GM12878 (cell line): ENCODE results near the gene NAGK. TPM values are rescaled to one million over a fixed set of nuclear protein-coding genes. Genes with fewer than 3 reads are reported as not detected.

Experiments used
- ATAC-seq: fragments of 200-7000 bp; cut with Tn5 transposase; 3 replicates; pipeline ENCODE4 v1.9.1; 2020; ENCODE audit warnings: mild to moderate bottlenecking, moderate library complexity
- BruUV-seq: library from RNA; stranded (reverse); fragments of 400-500 nt; replicated peaks from 2 replicates; lab custom pipeline; 2021; lab: Mats Ljungman, UMichigan
- CTCF ChIA-PET: fragments of 300-600 bp; sonication (Branson Sonifier 250); formaldehyde crosslinking; extraction: SDS; loops from one replicate; lab custom pipeline; 2021; ENCODE audit warnings: inconsistent platforms; lab: Yijun Ruan, JAX
- POLR2A ChIA-PET: fragments of 350-600 bp; formaldehyde crosslinking; extraction: SDS; loops from one replicate; lab custom pipeline; 2021; ENCODE audit warnings: inconsistent platforms; lab: Charles Lee
- RAD21 ChIA-PET: fragments of 300-600 bp; sonication (Branson Sonifier 250); formaldehyde crosslinking; loops from one replicate; lab custom pipeline; 2023; ENCODE audit warnings: antibody characterized with exemption; ENCODE audit not compliant: unreplicated experiment; lab: Charles Lee
- SMC1A ChIA-PET: fragments of 300-600 bp; sonication (Branson Sonifier 250); formaldehyde crosslinking; loops from one replicate; lab custom pipeline; 2023; ENCODE audit not compliant: unreplicated experiment, uncharacterized antibody; lab: Charles Lee
- DNase-seq: peaks from one replicate; pipeline ENCODE4 v3.0.0-alpha.2; 2011; ENCODE audit warnings: low read depth, low spot score
- FAIRE-seq: peaks from 3 replicates; lab custom pipeline; 2011; peaks lifted over from hg19 to GRCh38; lab: Jason Lieb, UNC
- H2AFZ ChIP-seq: 2 replicates; pipeline ENCODE4 v1.6.0; 2011; ENCODE audit warnings: low read depth, low read length, control low read depth; ENCODE audit not compliant: control insufficient read depth
- H3K27ac ChIP-seq: 2 replicates; pipeline ENCODE4 v1.5.1; 2011; ENCODE audit warnings: control low read depth; ENCODE audit not compliant: control insufficient read depth, insufficient read depth
- H3K27me3 ChIP-seq, 2 experiments: replicated peaks in 1 of 2; 2 replicates each; pipeline versions ENCODE4 v1.6.0 to v1.6.1; 2011; ENCODE audit warnings: low read length in 1 of 2; ENCODE audit not compliant: control insufficient read depth in 2 of 2, insufficient read depth in 2 of 2
- H3K36me3 ChIP-seq, 2 experiments: 2 replicates each; pipeline ENCODE4 v1.5.1; 2011; ENCODE audit warnings: low read length in 1 of 2; ENCODE audit not compliant: control insufficient read depth in 2 of 2, insufficient read depth in 2 of 2
- H3K4me1 ChIP-seq: 2 replicates; pipeline ENCODE4 v1.6.1; 2011; ENCODE audit warnings: mild to moderate bottlenecking, low read length, moderate library complexity, mixed read lengths; ENCODE audit not compliant: control insufficient read depth, insufficient read depth
- H3K4me2 ChIP-seq: 2 replicates; pipeline ENCODE4 v1.6.0; 2011; ENCODE audit warnings: control low read depth; ENCODE audit not compliant: control insufficient read depth, insufficient read depth
- H3K4me3 ChIP-seq: fragments of 200-600 bp; sonication (generic); 2 replicates; pipeline ENCODE4 v1.5.1; 2016
- H3K79me2 ChIP-seq: 2 replicates; pipeline ENCODE4 v1.6.0; 2011; ENCODE audit warnings: low read length; ENCODE audit not compliant: control insufficient read depth, insufficient read depth
- H3K9ac ChIP-seq: 2 replicates; pipeline ENCODE4 v1.8.0; 2011; ENCODE audit warnings: low read length, control low read depth, mixed read lengths; ENCODE audit not compliant: control insufficient read depth, insufficient read depth
- H3K9me3 ChIP-seq: replicated peaks from 3 replicates; pipeline ENCODE4 v1.5.1; 2011; ENCODE audit warnings: mild to moderate bottlenecking, low read length; ENCODE audit not compliant: control insufficient read depth, insufficient read depth
- H4K20me1 ChIP-seq: 2 replicates; pipeline ENCODE4 v1.6.0; 2011; ENCODE audit not compliant: control insufficient read depth, insufficient read depth
- GATAD2B ChIP-seq: fragments of 450-650 bp; conservative IDR thresholded peaks from 2 replicates; pipeline ENCODE4 v1.6.1; 2017; ENCODE audit warnings: low read depth, mild to moderate bottlenecking, moderate library complexity
- MTA2 ChIP-seq: fragments of 450-650 bp; IDR thresholded peaks from 2 replicates; pipeline ENCODE4 v1.6.1; 2016; ENCODE audit warnings: low read depth, mild to moderate bottlenecking, moderate library complexity
- NFYA ChIP-seq: IDR thresholded peaks from 2 replicates; pipeline ENCODE4 v1.6.1; 2011; ENCODE audit warnings: low read depth, mild to moderate bottlenecking, low read length, improper control_type of control experiment, borderline replicate concordance
- NR2C1 ChIP-seq: fragments of 450-650 bp; IDR thresholded peaks from 2 replicates; pipeline ENCODE4 v1.6.1; 2017; ENCODE audit warnings: antibody characterized with exemption, mild to moderate bottlenecking, moderate library complexity
- NR2C2 ChIP-seq: IDR thresholded peaks from 2 replicates; pipeline ENCODE4 v1.6.1; 2011; ENCODE audit warnings: borderline replicate concordance, low read depth; ENCODE audit not compliant: control insufficient read depth, insufficient read length
- PAX5 ChIP-seq: IDR thresholded peaks from 2 replicates; pipeline ENCODE4 v1.6.1; 2011; ENCODE audit warnings: low read depth, low read length, borderline replicate concordance
- PAX8 ChIP-seq: fragments of 450-650 bp; IDR thresholded peaks from 2 replicates; pipeline ENCODE4 v1.6.1; 2017; ENCODE audit warnings: mild to moderate bottlenecking, moderate library complexity
- SIN3A ChIP-seq: IDR thresholded peaks from 2 replicates; pipeline ENCODE4 v1.6.1; 2012; ENCODE audit warnings: low read depth, low read length, improper control_type of control experiment
- SMAD1 ChIP-seq: fragments of 450-650 bp; IDR thresholded peaks from 2 replicates; pipeline ENCODE4 v1.6.1; 2018; ENCODE audit warnings: mild to moderate bottlenecking, low read depth; ENCODE audit not compliant: partially characterized antibody
- WGBS: methylation state at CpG from one replicate; pipeline ENCODE4 v1.1.6; 2016; ENCODE audit warnings: low lambda C conversion rate; ENCODE audit not compliant: insufficient replicate concordance, insufficient coverage; ENCODE audit errors: missing lambda C conversion rate; 5-methylcytosine and 5-hydroxymethylcytosine counted together
- in situ Hi-C: fragments of 300-500 bp; cut with MboI; formaldehyde crosslinking; loops from 9 replicates; pipeline ENCODE4 v1.14.3; 2018; ENCODE audit warnings: mixed read lengths
- intact Hi-C: fragments of 100-400 bp; cut with micrococcal nuclease; formaldehyde crosslinking; loops from one replicate; pipeline ENCODE4 v1.14.2; 2022; ENCODE audit not compliant: unreplicated experiment
- polyA plus RNA-seq, 11 experiments: library from polyadenylated mRNA; depleted of rRNA in 4 of 11; unstranded in 6 of 11; stranded (reverse) in 5 of 11; fragments of >200 nt; fragmentation: Nextera tagmentation in 4 of 11; fragmentation: Illumina TruSeq in 1 of 11; extraction: Ambion mirVana in 4 of 11; extraction: Trizol in 1 of 11; gene quantifications; 1 replicate in 1 of 11; 2 replicates in 10 of 11; pipeline versions ENCODE4 v1.2.1 to v1.2.3, GENCODE V29; 2011 to 2016; ENCODE audit warnings: inconsistent platforms in 2 of 11, missing spikeins in 2 of 11, low read depth in 1 of 11
- total RNA-seq, 4 experiments: library from RNA; depleted of rRNA in 3 of 4; stranded (reverse); fragments of >200 nt in 3 of 4; fragmentation: Illumina TruSeq in 1 of 4; extraction: Trizol in 1 of 4; gene quantifications; 2 replicates each; pipeline versions ENCODE4 v1.2.1 to v1.2.3, GENCODE V29; 2013 to 2021
- TF ChIP-seq, protein P1 (sequence below): fragments of 450-650 bp; conservative IDR thresholded peaks from 2 replicates; pipeline ENCODE4 v1.6.1; 2017; ENCODE audit warnings: mild to moderate bottlenecking, moderate library complexity
- TF ChIP-seq, protein P2 (sequence below): fragments of 150-350 bp; IDR thresholded peaks from 2 replicates; pipeline ENCODE4 v1.6.1; 2016; ENCODE audit warnings: low read depth, low read length
- TF ChIP-seq, protein P3 (sequence below): fragments of 450-650 bp; formaldehyde crosslinking; IDR thresholded peaks from 2 replicates; pipeline ENCODE4 v1.4.0; 2022; ENCODE audit warnings: mild to moderate bottlenecking, moderate library complexity
- TF ChIP-seq, protein P4 (sequence below): fragments of 450-650 bp; IDR thresholded peaks from 2 replicates; pipeline ENCODE4 v1.6.1; 2017; ENCODE audit warnings: borderline replicate concordance

NAGK gene
- total and polyA plus RNA-seq, 10 of the 15 experiments (the other 5 are each of a cell fraction or from before 2014, with no cell fraction given), result 67.7 to 137 (median 115) TPM

DNA sequence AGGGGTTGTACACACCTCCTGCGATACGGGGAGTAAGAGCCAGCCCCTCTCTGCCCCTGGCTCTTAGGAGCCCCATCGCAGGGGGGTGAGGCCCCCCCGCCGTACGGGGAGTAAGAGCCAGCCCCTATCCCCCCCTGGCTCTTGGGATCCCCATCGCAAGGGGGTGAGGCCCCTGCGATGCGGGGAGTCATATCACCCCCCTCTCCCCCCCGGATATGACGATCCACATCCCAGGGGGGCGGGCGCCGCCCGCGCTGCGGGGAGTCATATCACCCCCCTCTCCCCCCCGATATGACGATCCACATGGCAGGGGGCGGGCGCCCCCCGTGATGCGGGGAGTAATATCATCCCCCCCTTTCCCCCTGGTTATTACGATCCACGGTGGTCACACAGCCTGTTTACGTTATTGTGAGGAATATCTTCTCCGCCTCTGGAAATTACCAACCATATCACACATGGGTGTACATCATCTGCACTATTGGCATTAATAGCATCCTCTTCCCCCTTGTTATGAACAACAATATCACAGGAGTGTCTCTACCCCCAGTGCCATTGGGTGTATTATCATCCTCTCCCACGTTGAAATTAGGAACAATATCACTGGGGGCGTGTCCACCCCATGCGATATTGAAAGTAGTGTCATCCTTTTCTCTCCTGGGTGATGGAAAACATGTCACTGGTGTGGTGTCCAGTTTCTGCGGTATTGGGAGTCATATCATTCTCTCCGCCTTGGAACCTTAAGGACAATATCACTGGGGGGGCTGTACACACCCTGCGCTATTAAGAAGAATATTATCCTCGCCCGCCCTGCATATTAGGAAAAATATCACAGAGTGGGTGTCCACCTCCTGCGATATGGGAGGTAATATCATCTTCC is 24.7 kb upstream of the NAGK start:
- Histone ChIP-seq H3K4me1 (no peaks in the 10 kb centered on the region), H2AFZ (no peak overlapping the region), H3K9ac (no peak overlapping the region), H4K20me1 (no peaks in the 10 kb centered on the region), H3K79me2 (no peaks in the 10 kb centered on the region), H3K9me3 (no peaks in the 10 kb centered on the region), H3K4me3 (no peak overlapping the region), H3K36me3 (no peaks in the 10 kb centered on the region), H3K27me3 (no peaks in the 10 kb centered on the region), H3K4me2 (no peak overlapping the region), H3K27ac (no peak overlapping the region)
- DNase-seq (no peak), FAIRE-seq (no peak), ATAC-seq (no peak)
- CTCF ChIA-PET, result no interaction called here
- intact Hi-C loops (no loop called here), in situ Hi-C loops (no loop called here)
- BruUV-seq, result no TSS peak
- POLR2A ChIA-PET, result no interaction called here
- SMC1A ChIA-PET, result no interaction called here
- RAD21 ChIA-PET, result no interaction called here
- WGBS, result 66% methylated on average over 22 of the region's 36 CpGs
- TF ChIP-seq, protein P1, sequence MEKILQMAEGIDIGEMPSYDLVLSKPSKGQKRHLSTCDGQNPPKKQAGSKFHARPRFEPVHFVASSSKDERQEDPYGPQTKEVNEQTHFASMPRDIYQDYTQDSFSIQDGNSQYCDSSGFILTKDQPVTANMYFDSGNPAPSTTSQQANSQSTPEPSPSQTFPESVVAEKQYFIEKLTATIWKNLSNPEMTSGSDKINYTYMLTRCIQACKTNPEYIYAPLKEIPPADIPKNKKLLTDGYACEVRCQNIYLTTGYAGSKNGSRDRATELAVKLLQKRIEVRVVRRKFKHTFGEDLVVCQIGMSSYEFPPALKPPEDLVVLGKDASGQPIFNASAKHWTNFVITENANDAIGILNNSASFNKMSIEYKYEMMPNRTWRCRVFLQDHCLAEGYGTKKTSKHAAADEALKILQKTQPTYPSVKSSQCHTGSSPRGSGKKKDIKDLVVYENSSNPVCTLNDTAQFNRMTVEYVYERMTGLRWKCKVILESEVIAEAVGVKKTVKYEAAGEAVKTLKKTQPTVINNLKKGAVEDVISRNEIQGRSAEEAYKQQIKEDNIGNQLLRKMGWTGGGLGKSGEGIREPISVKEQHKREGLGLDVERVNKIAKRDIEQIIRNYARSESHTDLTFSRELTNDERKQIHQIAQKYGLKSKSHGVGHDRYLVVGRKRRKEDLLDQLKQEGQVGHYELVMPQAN, result no peak
- TF ChIP-seq SIN3A (no peak), NR2C2 (no peak), SMAD1 (no peak), NFYA (no peak), PAX5 (no peak), PAX8 (no peak), NR2C1 (no peak), GATAD2B (no peak), MTA2 (no peak)
- TF ChIP-seq, protein P2, sequence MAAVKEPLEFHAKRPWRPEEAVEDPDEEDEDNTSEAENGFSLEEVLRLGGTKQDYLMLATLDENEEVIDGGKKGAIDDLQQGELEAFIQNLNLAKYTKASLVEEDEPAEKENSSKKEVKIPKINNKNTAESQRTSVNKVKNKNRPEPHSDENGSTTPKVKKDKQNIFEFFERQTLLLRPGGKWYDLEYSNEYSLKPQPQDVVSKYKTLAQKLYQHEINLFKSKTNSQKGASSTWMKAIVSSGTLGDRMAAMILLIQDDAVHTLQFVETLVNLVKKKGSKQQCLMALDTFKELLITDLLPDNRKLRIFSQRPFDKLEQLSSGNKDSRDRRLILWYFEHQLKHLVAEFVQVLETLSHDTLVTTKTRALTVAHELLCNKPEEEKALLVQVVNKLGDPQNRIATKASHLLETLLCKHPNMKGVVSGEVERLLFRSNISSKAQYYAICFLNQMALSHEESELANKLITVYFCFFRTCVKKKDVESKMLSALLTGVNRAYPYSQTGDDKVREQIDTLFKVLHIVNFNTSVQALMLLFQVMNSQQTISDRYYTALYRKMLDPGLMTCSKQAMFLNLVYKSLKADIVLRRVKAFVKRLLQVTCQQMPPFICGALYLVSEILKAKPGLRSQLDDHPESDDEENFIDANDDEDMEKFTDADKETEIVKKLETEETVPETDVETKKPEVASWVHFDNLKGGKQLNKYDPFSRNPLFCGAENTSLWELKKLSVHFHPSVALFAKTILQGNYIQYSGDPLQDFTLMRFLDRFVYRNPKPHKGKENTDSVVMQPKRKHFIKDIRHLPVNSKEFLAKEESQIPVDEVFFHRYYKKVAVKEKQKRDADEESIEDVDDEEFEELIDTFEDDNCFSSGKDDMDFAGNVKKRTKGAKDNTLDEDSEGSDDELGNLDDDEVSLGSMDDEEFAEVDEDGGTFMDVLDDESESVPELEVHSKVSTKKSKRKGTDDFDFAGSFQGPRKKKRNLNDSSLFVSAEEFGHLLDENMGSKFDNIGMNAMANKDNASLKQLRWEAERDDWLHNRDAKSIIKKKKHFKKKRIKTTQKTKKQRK, result no peak
- TF ChIP-seq, protein P3, sequence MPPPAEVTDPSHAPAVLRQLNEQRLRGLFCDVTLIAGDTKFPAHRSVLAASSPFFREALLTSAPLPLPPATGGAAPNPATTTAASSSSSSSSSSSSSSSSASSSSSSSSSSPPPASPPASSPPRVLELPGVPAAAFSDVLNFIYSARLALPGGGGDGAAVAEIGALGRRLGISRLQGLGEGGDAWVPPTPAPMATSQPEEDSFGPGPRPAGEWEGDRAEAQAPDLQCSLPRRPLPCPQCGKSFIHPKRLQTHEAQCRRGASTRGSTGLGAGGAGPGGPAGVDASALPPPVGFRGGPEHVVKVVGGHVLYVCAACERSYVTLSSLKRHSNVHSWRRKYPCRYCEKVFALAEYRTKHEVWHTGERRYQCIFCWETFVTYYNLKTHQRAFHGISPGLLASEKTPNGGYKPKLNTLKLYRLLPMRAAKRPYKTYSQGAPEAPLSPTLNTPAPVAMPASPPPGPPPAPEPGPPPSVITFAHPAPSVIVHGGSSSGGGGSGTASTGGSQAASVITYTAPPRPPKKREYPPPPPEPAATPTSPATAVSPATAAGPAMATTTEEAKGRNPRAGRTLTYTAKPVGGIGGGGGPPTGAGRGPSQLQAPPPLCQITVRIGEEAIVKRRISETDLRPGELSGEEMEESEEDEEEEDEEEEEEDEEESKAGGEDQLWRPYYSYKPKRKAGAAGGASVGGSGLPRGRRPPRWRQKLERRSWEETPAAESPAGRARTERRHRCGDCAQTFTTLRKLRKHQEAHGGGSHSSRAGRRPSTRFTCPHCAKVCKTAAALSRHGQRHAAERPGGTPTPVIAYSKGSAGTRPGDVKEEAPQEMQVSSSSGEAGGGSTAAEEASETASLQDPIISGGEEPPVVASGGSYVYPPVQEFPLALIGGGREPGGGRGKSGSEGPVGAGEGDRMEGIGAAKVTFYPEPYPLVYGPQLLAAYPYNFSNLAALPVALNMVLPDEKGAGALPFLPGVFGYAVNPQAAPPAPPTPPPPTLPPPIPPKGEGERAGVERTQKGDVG (CRISPR knock-in tag), result no peak
- TF ChIP-seq, protein P4, sequence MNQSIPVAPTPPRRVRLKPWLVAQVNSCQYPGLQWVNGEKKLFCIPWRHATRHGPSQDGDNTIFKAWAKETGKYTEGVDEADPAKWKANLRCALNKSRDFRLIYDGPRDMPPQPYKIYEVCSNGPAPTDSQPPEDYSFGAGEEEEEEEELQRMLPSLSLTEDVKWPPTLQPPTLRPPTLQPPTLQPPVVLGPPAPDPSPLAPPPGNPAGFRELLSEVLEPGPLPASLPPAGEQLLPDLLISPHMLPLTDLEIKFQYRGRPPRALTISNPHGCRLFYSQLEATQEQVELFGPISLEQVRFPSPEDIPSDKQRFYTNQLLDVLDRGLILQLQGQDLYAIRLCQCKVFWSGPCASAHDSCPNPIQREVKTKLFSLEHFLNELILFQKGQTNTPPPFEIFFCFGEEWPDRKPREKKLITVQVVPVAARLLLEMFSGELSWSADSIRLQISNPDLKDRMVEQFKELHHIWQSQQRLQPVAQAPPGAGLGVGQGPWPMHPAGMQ, result no peak
